Smooth muscle cell of trachea (primary cell): Measurements from ENCODE around the gene CDC42SE2. TPM values are rescaled to one million over a fixed set of nuclear protein-coding genes. Genes with fewer than 3 reads are reported as not detected.

Experiments used
- total RNA-seq: library from RNA; depleted of rRNA; stranded (reverse); fragments of >200 nt; gene quantifications from 2 replicates; pipeline ENCODE4 v1.2.1, GENCODE V29; 2014

The CDC42SE2 gene, protein sequence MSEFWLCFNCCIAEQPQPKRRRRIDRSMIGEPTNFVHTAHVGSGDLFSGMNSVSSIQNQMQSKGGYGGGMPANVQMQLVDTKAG
- 18.4 and 24.3 TPM in 2 replicates for total RNA-seq

DNA sequence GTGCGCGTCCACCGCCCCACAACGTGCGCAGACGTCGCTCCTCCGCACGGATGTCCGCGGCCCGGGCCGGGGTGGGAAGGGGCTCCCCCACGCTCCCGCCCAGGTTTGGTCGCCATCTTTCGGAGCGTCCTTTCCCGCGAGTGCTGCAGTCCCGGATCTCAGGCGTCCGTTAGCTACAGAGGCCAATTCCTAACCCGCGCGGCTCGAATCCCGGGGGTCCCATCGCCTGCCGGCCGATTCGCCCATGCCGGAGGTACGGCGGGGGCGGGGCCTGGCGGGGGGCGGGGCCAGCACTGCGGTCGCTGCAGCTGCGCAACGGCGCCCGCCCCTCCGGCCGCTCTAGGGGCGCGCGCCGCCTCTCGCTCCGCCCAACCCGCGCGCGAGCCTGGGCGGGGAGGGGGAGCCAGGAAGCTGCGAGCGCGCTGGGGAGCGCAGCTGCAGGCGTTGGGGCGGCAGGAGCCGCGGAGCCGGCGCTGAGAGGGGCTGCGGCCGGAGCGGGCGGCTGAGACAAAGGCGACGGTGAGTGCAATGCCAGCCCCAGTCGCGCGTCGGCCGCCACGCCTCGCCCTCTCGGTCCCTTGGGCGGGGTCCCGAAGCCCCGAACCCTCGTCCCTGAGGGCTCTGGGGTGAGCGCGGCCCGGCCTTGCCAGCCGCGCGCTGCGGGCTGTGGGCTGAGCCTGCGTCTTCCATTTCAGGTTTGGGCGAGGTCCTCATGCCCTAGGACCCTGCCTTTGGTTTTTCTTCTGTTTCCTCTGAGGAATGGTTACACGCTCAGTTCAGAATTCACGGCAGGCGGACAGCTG lies at the start of gene CDC42SE2:
Gene CDC42SE2 (plus strand): TSS at position 406 of the 803 bp plus-strand sequence. CDS start 95,441 bp downstream, outside the sequence.

Other genes starting within 250 kb of the CDC42SE2 start
- gene HINT1, start 98.8 kb upstream of the CDC42SE2 start, total RNA-seq = 79.9 and 174 TPM in 2 replicates
- gene LYRM7, start 93.1 kb upstream of the CDC42SE2 start, total RNA-seq = 6.8 and 7.6 TPM in 2 replicates